Keratinocyte (primary cell): ENCODE data around the gene TSHZ1.

Experiments
- CTCF ChIP-seq, 3 experiments: IDR thresholded peaks in 1 of 3; conservative IDR thresholded peaks in 1 of 3; optimal IDR thresholded peaks in 1 of 3; 2 replicates in 2 of 3; 3 replicates in 1 of 3; pipeline versions ENCODE3 to v1.5.1; 2011; ENCODE audit warnings: low read length in 3 of 3, mild to moderate bottlenecking in 3 of 3, moderate library complexity in 2 of 3, control low read depth in 1 of 3, inconsistent platforms in 1 of 3; ENCODE audit not compliant: insufficient read depth in 2 of 3; ENCODE audit errors: extremely low read depth in 1 of 3
- EZH2 ChIP-seq: IDR thresholded peaks from one replicate; pipeline ENCODE4 v1.6.1; 2012; ENCODE audit warnings: inconsistent platforms, mild to moderate bottlenecking, low read length, moderate library complexity

GRCh38 chr18:75319905-75320304 lies 109.3 kb downstream of the TSHZ1 start:
- TF ChIP-seq EZH2 (no peak), CTCF (optimal IDR thresholded peaks at IDR 0.05 in 1 of 3, IDR thresholded peaks at IDR 0.05 in 1 of 3, conservative IDR thresholded peaks at IDR 0.05 in 1 of 3; ENCODE audit: extremely low read depth in 1 of 3, insufficient read depth in 2 of 3, low read length in 3 of 3) (no peak)
